Kasumi-1 (cell line): ENCODE results near the gene PADI1.

Source experiments
- DNase-seq, 2 experiments: peaks; one replicate each; lab custom pipeline; 2025; lab: John Stamatoyannopoulos, UW

PADI1 gene

DNA sequence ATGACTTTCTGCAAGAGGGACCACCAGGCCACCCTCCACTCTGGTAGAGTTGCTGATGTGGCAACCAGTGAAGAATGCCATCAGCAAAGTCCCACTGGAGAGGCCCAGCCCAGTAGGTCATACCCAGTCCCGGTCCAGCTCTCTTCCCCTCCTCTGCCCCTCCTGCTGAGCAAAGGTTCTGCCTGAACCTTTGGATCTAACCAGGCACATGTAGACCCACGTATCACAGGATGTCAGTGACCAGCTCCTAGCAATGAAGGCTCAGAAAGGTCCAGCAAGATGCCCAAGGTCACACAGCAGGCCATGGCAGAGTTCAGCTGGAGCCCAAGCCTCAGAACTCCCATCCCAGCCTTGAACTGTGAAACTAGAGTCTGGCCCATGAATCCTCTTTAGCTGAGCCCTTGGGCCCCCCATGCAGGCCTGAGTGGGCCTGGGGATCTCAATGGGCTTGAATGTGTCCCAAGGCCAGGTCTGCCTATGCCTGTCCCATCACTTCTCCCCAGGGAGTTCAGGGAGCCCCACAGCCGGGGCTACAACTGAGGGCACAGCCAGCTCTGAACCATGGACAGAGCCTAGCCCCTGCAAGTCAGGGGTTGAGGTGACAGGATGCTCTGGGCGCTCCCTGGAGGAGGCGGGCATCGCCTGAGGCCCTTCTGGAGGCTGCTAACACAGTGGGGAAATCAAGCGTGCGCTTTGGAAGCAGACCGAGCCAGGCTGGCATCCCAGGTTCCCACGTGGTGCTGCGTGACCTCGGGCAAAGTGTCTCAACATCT lies 21.4 kb upstream of the PADI1 start:
- DNase-seq = no peak

GRCh38 chr1:17184161-17184665 lies 20.7 kb upstream of the PADI1 start:
- DNase-seq = no peak

DNA sequence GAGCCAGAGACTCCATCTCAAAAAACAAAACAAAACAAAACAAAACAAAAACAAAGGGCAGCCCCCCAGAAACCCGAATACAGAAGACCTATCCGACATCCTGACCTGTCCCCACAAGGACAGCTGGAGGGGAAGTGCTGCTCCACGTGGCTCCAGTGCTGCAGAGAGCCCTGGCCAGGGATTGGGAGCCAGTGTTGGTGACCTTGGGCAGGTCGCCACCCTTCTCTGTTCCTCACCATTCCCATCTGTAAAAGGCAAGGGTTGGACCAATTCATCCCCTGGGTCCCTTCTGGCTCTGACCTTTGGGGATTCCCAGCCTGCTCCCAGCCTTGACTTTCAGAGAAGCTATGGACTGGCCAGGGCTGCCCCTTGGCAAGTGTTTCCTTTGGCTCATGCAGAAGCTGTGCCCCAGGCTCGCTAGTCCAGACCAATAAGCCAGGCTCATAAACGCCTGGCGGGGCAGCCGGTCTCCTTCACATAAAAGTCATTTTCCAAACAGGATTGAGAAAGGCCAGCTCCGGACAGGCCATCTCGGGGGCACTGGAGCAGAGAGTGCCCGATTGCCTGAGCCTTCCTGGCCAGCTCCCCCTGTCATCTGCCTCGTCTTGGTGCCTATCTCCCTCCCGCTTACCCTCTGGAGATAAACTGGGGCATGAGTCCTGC lies 20.0 kb upstream of the PADI1 start:
- no peak for DNase-seq

DNA sequence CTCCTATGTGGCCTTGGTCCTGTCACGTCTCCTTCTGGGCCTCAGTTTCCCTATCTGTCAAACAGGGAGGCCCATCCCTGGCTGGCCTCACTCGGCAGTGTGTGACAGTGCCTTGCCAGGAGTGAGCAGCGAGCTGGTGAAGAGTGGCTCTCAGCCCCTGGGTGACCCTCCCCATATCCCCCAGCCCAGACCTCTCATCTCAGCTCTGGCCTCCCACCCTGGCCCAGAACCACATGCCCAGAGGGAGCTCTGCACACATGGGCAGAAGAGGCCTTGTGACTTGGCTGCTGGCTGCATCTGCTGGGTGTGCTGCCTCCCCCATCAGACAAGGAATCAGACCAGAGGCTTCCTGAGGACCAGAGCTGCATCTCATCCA lies 19.5 kb upstream of the PADI1 start:
- no peak for DNase-seq

DNA sequence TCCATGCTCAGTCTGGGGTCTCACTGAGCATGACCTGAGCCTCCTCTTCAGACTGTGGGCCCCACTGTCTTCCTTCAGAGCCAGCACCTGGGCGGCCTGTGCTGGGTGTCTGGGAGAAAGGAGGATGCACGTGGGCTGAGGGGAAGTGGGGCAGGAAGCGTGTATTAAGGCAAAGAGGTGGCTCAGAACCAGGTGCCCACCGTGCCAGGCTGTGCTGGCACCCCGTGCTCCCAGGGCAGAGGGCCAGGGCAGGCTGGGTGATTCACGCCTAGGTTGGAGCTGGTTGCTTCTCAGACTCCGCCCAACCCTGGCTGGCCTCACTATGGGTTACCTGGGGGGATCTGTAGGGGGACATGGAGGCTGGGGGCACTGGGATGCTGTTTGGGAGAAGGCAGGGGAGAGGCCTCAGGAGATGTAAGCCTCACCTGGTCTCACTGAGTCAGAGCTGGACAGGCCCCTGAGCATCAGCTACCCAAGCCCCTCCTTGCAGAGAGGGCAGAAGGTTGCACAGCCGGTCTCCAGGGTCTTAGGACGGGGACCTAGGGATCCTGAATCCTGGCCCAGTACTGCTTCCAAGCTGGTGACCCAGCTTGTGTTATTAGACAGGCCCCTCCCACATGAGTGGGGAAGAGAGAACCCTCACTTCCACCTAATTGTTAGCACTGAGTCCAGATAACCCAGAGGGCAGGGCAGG lies 18.6 kb upstream of the PADI1 start:
- no peak for DNase-seq

- DNase-seq = no peak
Observed at GRCh38 chr1:17187051-17187450, 17.9 kb upstream of the PADI1 start.

DNA sequence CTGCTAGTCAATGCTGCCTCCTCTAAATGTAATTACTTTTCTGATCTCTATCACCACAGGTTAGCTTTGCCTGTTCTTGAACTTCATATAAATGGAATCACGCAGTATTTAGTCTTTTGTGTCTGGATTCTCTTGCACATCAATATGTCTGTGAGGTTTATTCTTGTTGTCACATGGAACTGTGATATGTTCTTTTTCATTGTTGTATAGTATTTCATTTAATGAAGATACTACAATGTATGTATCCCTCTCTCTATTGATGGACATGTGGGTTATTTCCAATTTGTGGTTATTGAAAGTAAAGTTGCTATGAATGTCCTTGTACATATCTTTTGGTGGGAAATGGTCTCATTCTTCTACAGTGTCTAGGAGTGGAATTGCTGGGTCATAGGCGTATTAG lies 16.7 kb upstream of the PADI1 start:
- DNase-seq = no peak

GRCh38 chr1:17188889-17189631 lies 15.9 kb upstream of the PADI1 start:
- DNase-seq = no peak

DNA sequence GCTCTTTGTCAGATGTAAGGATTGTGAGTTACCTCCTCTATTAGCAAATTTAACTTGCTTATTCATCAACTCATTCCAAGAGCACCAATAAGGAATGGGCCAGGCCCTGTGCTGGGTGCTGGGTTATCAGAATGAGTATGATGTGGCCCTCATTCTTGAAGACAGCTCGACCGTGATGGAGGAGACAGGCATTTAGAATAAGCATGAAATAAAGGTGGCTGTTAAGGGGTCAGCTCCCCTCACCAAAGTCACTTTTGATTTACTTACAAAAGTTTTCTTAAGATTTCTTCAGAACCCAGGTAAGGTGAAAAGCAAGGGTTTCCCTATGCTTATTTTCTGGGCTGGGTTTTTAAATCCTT lies 15.3 kb upstream of the PADI1 start:
- no peak for DNase-seq

- DNase-seq = no peak
Observed at GRCh38 chr1:17190010-17190995, 14.6 kb upstream of the PADI1 start.

DNA sequence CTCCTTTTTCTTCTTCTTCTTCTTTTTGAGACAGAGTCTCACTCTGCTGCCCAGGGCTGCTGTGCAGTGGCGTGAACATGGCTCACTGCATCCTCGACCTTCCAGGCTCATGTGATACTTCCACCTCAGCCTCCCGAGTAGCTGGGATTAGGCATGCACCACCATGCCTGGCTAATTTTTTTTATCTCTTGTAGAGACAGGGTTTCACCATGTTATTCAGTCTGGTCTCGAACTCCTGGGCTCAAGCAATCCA lies 13.0 kb upstream of the PADI1 start:
- DNase-seq = no peak

DNA sequence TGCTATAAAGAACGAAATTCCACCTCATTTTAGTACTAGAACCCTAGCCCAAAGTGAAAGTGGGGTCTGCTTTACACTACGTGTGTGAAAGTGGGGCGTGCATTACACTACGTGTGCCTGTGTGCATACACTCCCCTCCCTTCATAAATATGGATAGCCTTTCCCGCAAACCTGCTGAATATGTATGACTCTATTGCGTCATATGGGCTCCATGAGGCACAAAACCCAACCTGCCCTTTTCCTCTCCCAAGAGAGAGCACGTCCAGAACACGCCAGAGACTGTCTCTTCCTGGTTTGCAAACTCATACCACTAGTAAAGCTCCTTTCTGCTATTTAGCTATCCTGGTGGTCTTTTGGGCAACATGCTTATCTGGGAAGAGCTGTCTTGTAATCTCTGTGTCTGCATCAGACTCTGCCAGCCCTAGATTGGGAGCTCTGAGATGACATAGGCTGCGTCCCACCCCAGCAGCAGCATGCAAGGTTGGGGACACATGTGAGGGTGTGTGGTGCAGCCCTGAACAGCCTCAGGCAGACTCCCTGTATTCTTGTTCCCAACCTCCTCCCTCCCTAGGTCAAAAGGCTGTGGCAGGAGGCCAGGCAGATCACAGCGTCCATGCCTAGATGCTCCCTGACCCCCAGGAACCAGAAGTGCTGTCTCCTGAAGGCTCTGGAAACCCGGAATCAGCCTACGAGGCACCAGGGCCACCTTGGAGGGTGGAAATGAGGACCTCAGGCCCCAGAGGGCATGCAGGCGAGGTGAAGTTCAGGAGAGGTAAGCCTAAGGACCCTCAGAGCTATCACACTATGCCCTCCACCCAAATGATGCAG lies 12.3 kb upstream of the PADI1 start:
- no peak for DNase-seq

GRCh38 chr1:17193222-17194132 lies 11.5 kb upstream of the PADI1 start:
- DNase-seq = no peak

- no peak for DNase-seq
Observed at GRCh38 chr1:17194133-17194475, 10.8 kb upstream of the PADI1 start.

DNA sequence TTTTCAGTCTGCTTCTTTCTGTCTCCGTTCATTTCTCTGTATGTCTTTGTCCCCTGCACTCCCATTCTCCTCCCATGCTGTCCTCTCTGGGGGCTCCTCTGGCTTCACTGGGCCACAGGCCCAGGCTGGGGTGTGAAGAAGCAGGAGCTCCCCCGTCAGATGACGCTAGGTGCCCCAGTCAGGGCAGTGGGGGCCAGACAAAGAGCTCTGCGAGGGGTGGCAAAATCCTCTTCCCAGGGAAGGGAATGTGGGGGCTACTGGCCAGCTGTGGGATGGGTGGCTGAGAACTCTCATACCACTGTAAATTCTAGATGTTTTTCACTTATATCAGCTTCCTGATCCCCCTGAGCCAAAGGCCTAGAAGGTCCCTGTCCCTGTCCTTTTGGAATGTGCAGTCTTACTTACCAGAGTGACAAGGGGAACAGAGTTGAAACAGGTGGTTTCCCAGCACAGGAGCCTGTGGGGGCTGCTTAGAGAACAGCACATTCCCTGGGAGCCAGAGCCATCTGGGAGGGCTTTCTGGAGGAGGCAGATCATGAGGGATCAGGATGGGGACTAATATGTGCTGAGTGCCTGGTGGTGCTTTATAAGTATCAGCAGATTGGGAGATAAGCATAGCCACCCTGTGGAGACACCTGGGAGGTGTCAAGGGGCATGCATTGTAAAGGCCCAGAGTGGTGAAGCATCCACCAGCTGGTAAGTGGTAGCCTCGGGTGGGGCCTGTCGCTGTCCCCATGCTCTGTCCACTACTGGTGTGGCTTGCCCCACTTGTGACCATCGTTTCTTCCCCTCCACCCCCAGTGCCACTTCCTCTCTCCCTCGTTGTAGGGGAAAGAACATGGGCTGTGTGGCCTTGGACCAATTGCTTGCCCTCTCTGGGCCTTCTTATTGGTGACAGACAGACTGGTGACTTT lies 10.1 kb upstream of the PADI1 start:
- no peak for DNase-seq

DNA sequence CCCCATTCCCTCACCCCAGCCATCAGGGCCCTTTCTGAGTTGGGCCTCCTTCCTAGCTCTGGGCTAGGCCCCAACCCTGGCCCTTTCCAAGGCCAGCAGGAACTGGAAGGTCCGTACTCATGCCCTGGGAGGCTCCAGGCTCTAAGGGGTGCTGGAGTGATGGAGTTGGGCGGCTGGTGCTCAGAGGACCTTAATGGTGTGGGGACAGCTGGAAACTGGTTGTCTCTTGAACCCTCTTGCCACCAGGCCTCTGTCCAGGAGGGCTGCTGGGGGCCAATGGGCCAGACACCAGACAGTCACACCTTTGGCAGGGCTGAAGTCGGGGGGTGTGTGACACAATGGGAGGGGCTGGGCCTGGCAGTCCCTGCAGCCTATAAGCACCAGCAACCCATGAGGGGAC lies 9.2 kb upstream of the PADI1 start:
- no peak for DNase-seq

- no peak for DNase-seq
Observed at GRCh38 chr1:17196496-17197185, 8.3 kb upstream of the PADI1 start.

DNA sequence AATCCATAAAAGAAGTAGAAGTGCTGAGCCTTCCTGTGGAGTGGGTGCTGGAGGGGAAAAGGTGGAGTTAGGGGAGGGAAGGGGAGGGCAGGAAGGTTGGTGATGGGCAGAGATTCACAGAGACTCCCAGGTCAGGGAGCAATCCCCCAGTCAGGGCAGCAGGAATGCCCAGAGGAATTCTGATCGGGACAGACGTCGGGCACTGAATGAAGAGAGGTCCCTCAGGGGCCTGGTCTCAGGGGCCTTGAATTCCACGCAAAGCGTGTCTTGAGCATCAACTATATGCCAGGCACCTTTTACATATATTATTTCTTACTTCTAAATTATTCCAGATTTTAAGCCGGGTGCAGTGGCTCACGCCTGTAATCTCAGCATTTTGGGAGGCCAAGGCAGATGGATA lies 7.2 kb upstream of the PADI1 start:
- no peak for DNase-seq
